IMR-90 (cell line): ENCODE measurements around the gene PCIF1. TPM values are rescaled to one million over a fixed set of nuclear protein-coding genes. Genes with fewer than 3 reads are reported as not detected.

Experiments
- ATAC-seq: fragments of 200-7000 bp; cut with Tn5 transposase; 2 replicates; pipeline ENCODE4 v1.9.1; 2020; ENCODE audit warnings: low read depth, mild to moderate bottlenecking, moderate library complexity
- BruUV-seq: library from RNA; stranded (reverse); fragments of 400-500 nt; replicated peaks from 2 replicates; lab custom pipeline; 2021; lab: Mats Ljungman, UMichigan
- CTCF ChIA-PET: fragments of 300-600 bp; formaldehyde crosslinking; extraction: SDS; loops from one replicate; lab custom pipeline; 2021; ENCODE audit warnings: antibody characterized with exemption; lab: Yijun Ruan, JAX
- POLR2A ChIA-PET: fragments of 300-600 bp; sonication (Branson Sonifier 250); formaldehyde crosslinking; loops from one replicate; lab custom pipeline; 2022; ENCODE audit warnings: antibody characterized with exemption; ENCODE audit not compliant: unreplicated experiment; lab: Charles Lee
- DNase-seq: peaks from one replicate; pipeline ENCODE4 v3.0.0; 2013
- H2AFZ ChIP-seq: replicated peaks from 2 replicates; pipeline ENCODE3; 2013; ENCODE audit warnings: low read length, mild to moderate bottlenecking; ENCODE audit not compliant: poor library complexity
- H2AK5ac ChIP-seq: 2 replicates; pipeline ENCODE4 v1.6.1; 2013; ENCODE audit warnings: low read depth, low read length, inconsistent platforms
- H2AK9ac ChIP-seq: replicated peaks from 2 replicates; pipeline ENCODE3; 2013; ENCODE audit warnings: mild to moderate bottlenecking, low read depth, low read length, moderate library complexity; ENCODE audit not compliant: poor library complexity
- H2BK120ac ChIP-seq: 2 replicates; pipeline ENCODE4 v1.6.1; 2013; ENCODE audit warnings: low read depth, low read length, inconsistent platforms
- H2BK15ac ChIP-seq: 3 replicates; pipeline ENCODE4 v1.6.1; 2013; ENCODE audit warnings: low read depth, low read length, inconsistent platforms
- H2BK20ac ChIP-seq: 2 replicates; pipeline ENCODE4 v1.6.1; 2013; ENCODE audit warnings: low read depth, mild to moderate bottlenecking, inconsistent platforms, low read length, moderate library complexity
- H2BK5ac ChIP-seq: 2 replicates; pipeline ENCODE4 v1.6.1; 2013; ENCODE audit warnings: mild to moderate bottlenecking, low read depth, low read length, inconsistent platforms; ENCODE audit not compliant: poor library complexity, severe bottlenecking
- H3K14ac ChIP-seq: replicated peaks from 2 replicates; pipeline ENCODE4 v1.6.1; 2013; ENCODE audit warnings: low read depth, low read length, inconsistent platforms
- H3K18ac ChIP-seq: 2 replicates; pipeline ENCODE4 v1.6.1; 2013; ENCODE audit warnings: low read depth, low read length, control low read depth
- H3K23ac ChIP-seq: 2 replicates; pipeline ENCODE4 v1.6.1; 2013; ENCODE audit warnings: low read depth, low read length, inconsistent platforms
- H3K27ac ChIP-seq: 2 replicates; pipeline ENCODE4 v1.5.1; 2013; ENCODE audit warnings: mild to moderate bottlenecking, control low read depth, low read length; ENCODE audit not compliant: insufficient read depth
- H3K27me3 ChIP-seq: 2 replicates; pipeline ENCODE4 v1.6.1; 2013; ENCODE audit warnings: low read length; ENCODE audit not compliant: control insufficient read depth, insufficient read depth
- H3K36me3 ChIP-seq: 2 replicates; pipeline ENCODE4 v1.6.1; 2013; ENCODE audit warnings: low read length, mixed read lengths; ENCODE audit not compliant: control insufficient read depth, insufficient read depth
- H3K4ac ChIP-seq: 2 replicates; pipeline ENCODE4 v1.6.1; 2013; ENCODE audit warnings: low read depth, low read length, inconsistent platforms
- H3K4me1 ChIP-seq: 2 replicates; pipeline ENCODE4 v1.6.1; 2013; ENCODE audit warnings: low read length, mixed read lengths; ENCODE audit not compliant: control insufficient read depth, insufficient read depth
- H3K4me2 ChIP-seq: 2 replicates; pipeline ENCODE4 v1.6.1; 2013; ENCODE audit warnings: low read depth, mild to moderate bottlenecking, control low read depth, low read length, moderate library complexity
- H3K4me3 ChIP-seq: 2 replicates; pipeline ENCODE4 v1.5.1; 2013; ENCODE audit warnings: low read depth, mild to moderate bottlenecking, control low read depth, low read length, moderate library complexity; ENCODE audit not compliant: insufficient read depth
- H3K56ac ChIP-seq: 2 replicates; pipeline ENCODE4 v1.6.1; 2013; ENCODE audit warnings: low read length, inconsistent platforms; ENCODE audit not compliant: insufficient read depth; ENCODE audit errors: extremely low read depth
- H3K79me1 ChIP-seq, 2 experiments: 2 replicates each; pipeline ENCODE4 v1.6.1; 2013; ENCODE audit warnings: low read length in 2 of 2, inconsistent platforms in 1 of 2, low read depth in 1 of 2
- H3K9ac ChIP-seq: 2 replicates; pipeline ENCODE4 v1.6.1; 2013; ENCODE audit warnings: low read depth, low read length, control low read depth
- H3K9me1 ChIP-seq: 2 replicates; pipeline ENCODE4 v1.6.1; 2013; ENCODE audit warnings: low read length, inconsistent platforms; ENCODE audit not compliant: insufficient read depth
- H3K9me3 ChIP-seq: 2 replicates; pipeline ENCODE4 v1.6.1; 2013; ENCODE audit warnings: low read length; ENCODE audit not compliant: control insufficient read depth, insufficient read depth
- H4K20me1 ChIP-seq: 2 replicates; pipeline ENCODE4 v1.6.1; 2013; ENCODE audit warnings: low read length, inconsistent platforms; ENCODE audit not compliant: insufficient read depth
- H4K5ac ChIP-seq: 2 replicates; pipeline ENCODE4 v1.6.1; 2013; ENCODE audit warnings: mild to moderate bottlenecking, low read depth, low read length, control low read depth
- H4K8ac ChIP-seq, 2 experiments: 2 replicates each; pipeline ENCODE4 v1.6.1; 2013; ENCODE audit warnings: low read depth in 2 of 2, low read length in 2 of 2, control low read depth in 1 of 2, inconsistent platforms in 1 of 2
- H4K91ac ChIP-seq: 2 replicates; pipeline ENCODE4 v1.6.1; 2013; ENCODE audit warnings: low read depth, low read length, inconsistent platforms; ENCODE audit not compliant: insufficient read depth
- CEBPB ChIP-seq: IDR thresholded peaks from 2 replicates; pipeline ENCODE4 v1.6.1; 2012; ENCODE audit warnings: low read depth, low read length, improper control_type of control experiment
- FOS ChIP-seq: fragments of 150-350 bp; IDR thresholded peaks from 2 replicates; pipeline ENCODE4 v1.6.1; 2016; ENCODE audit warnings: low read depth, low read length
- MAZ ChIP-seq: IDR thresholded peaks from 2 replicates; pipeline ENCODE4 v1.6.1; 2012; ENCODE audit warnings: low read depth, mild to moderate bottlenecking, low read length, improper control_type of control experiment, moderate library complexity, borderline replicate concordance
- POLR2A ChIP-seq: IDR thresholded peaks from 2 replicates; pipeline ENCODE4 v1.6.1; 2012; ENCODE audit warnings: mild to moderate bottlenecking, low read depth, low read length
- RAD21 ChIP-seq: IDR thresholded peaks from 2 replicates; pipeline ENCODE4 v1.6.1; 2012; ENCODE audit warnings: low read length, improper control_type of control experiment
- SMC3 ChIP-seq: fragments of 150-350 bp; IDR thresholded peaks from 2 replicates; pipeline ENCODE4 v1.6.1; 2016; ENCODE audit warnings: low read depth, mild to moderate bottlenecking, antibody characterized with exemption, low read length, moderate library complexity
- WGBS, 2 experiments: methylation state at CpG; one replicate each; pipeline versions ENCODE4 v1.1.5 to v1.1.7; 2013; ENCODE audit warnings: missing lambda C conversion rate in 2 of 2; ENCODE audit not compliant: insufficient read length in 1 of 2; ENCODE audit errors: extremely low coverage in 2 of 2; 5-methylcytosine and 5-hydroxymethylcytosine counted together
- dilution Hi-C: fragments of 300-500 bp; cut with HindIII; formaldehyde crosslinking; loops from one replicate; pipeline ENCODE4 v1.14.3; 2018; ENCODE audit warnings: low sequenced_read_pairs; ENCODE audit not compliant: unreplicated experiment
- in situ Hi-C: fragments of 300-500 bp; cut with MboI; formaldehyde crosslinking; loops from 3 replicates; pipeline ENCODE4 v1.14.3; 2019; ENCODE audit warnings: low sequenced_read_pairs, inconsistent platforms, mixed read lengths
- intact Hi-C: fragments of 100-400 bp; cut with micrococcal nuclease; formaldehyde crosslinking; loops from 2 replicates; pipeline ENCODE4 v1.10.0; 2022
- polyA plus RNA-seq, 3 experiments: library from polyadenylated mRNA; depleted of rRNA; stranded (reverse); fragments of >200 nt; gene quantifications; 2 replicates each; pipeline ENCODE4 v1.2.3, GENCODE V29; 2012; ENCODE audit warnings: low replicate concordance in 1 of 3
- total RNA-seq: library from RNA; depleted of rRNA; stranded (reverse); fragments of >200 nt; gene quantifications from 2 replicates; pipeline ENCODE4 v1.2.3, GENCODE V29; 2012

Gene PCIF1
- total and polyA plus RNA-seq, 2 of the 4 experiments (the other 2 are of a cell fraction): 5.4 to 18.3 TPM

DNA sequence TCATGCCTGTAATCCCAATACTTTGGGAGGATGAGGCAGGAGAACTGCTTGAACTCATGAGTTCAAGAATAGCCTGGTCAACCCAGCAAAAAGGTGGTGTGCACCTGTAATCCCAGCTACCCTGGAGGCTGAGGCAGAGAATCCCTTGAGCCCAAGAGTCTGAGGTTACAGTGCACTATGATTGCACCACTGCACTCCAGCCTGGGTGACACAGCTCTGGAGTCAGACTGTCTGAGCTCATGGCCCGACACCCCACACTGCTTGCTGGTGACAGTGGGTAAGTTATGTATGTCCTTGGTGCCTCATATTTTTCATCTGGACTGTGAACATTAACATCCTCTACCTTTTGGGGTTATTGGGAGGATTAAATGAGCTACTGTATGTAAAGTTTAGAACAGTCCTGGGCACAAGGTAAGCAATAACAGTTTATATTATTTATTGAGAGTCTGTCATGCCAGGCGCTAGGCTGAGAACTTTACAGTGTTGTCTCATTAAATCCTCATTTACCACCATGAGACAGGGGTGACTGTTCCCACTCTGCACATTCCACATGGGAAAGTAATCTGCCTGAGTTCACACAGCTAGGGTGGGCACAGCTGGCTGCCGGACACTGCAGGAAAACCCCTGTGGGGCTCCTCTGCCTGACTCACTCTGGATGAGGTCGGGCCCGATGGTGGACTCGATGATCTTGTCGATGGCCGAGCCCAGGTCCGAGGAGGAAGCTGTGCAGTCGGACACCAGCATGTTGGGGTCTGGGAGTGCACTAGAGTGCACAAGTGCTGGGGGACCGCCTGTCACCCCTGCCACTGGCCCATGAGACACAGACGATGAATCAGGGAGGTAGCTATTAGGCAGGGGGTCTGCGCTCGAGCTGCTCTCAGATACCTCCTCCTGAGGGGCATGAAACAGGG is 34.6 kb downstream of the PCIF1 start:
- intact Hi-C loops: no loop called here
- H3K4me2 ChIP-seq: 0 out of 2 replicates have a peak overlapping the region, but pooled peaks have one; percentile 25
- peaks cover 13% of the 10 kb centered on the region for H3K4me1 ChIP-seq
- H3K4ac ChIP-seq: no peak overlapping the region; the same call in 1 of the 2 replicates
- peak overlapping the region; percentile 31 for H2AK5ac ChIP-seq
- H4K8ac ChIP-seq: no peak overlapping the region
- no peak overlapping the region for H2AFZ ChIP-seq
- H3K36me3 ChIP-seq: peaks cover 38% of the 10 kb centered on the region
- peaks cover 28% of the 10 kb centered on the region for H4K20me1 ChIP-seq
- peak overlapping the region; percentile 44 for H2AK9ac ChIP-seq
- H3K27me3 ChIP-seq: no peaks in the 10 kb centered on the region
- H3K56ac ChIP-seq: no peak overlapping the region
- no peak overlapping the region for H4K91ac ChIP-seq
- H3K9me1 ChIP-seq: peaks cover 17% of the 10 kb centered on the region; the same call in 1 of the 2 replicates
- 0 out of 2 replicates have a peak, but pooled peaks have one; percentile 31 for TF ChIP-seq POLR2A
- 0 out of 2 replicates have a peak, but pooled peaks have one; percentile 9 for TF ChIP-seq MAZ
- peak; percentile 64 for TF ChIP-seq FOS
- TF ChIP-seq RAD21: no peak
- no peak for TF ChIP-seq SMC3
- peak; percentile 92 for TF ChIP-seq CEBPB
- no peak overlapping the region for H2BK120ac ChIP-seq
- ChIA-PET POLR2A (no interaction called here), CTCF (interaction anchor here (2.6 to 3.0 kb wide), 2 partner anchors 9 to 17 kb away, joined by 10 to 13 read pairs; no protein-coding TSS in a partner anchor)
- H3K4me3 ChIP-seq: no peak overlapping the region
- 0 out of 2 replicates have a peak overlapping the region, but pooled peaks have one; percentile 13 for H3K9ac ChIP-seq
- H2BK15ac ChIP-seq: no peak overlapping the region
- H2BK5ac ChIP-seq: peak overlapping the region; percentile 54
- H3K27ac ChIP-seq: peak overlapping the region; percentile 12; the same call in 1 of the 2 replicates
- dilution Hi-C loops: no loop called here
- 0 out of 2 replicates have a peak overlapping the region, but pooled peaks have one; percentile 8 for H3K23ac ChIP-seq
- 53% methylated on average over 8 of the region's 14 CpGs; no CpG with 5 or more reads in 1 of the 2 experiments for WGBS, 2 experiments
- no peak overlapping the region for H2BK20ac ChIP-seq
- DNase-seq (peak; percentile 81), ATAC-seq (no peak)
- in situ Hi-C loops: no loop called here
- no TSS peak for BruUV-seq
- H3K79me1 ChIP-seq: peaks cover 17 to 47% of the 10 kb centered on the region in 2 experiments; a peak in 3 of 4 replicates
- no peaks in the 10 kb centered on the region for H3K9me3 ChIP-seq
- no peak overlapping the region for H4K5ac ChIP-seq
- no peak overlapping the region for H3K14ac ChIP-seq
- H3K18ac ChIP-seq: no peak overlapping the region
